Cardiac muscle cell (in vitro differentiated cells and primary cell): ENCODE measurements around the gene WRNIP1. TPM values are rescaled to one million over a fixed set of nuclear protein-coding genes. Genes with fewer than 3 reads are reported as not detected.

Experiments used
- DNase-seq, 2 donors: peaks; one replicate each; pipeline versions ENCODE4 v3.0.0 to v3.0.0-alpha.2; 2010 to 2017; ENCODE audit warnings: low read depth in 1 of 2, low spot score in 1 of 2
- H3K27ac ChIP-seq: fragments of 200-600 bp; sonication (generic); 2 replicates; pipeline ENCODE4 v1.5.1; 2016
- H3K27me3 ChIP-seq: fragments of 200-600 bp; sonication (generic); 2 replicates; pipeline ENCODE4 v1.6.0; 2016; ENCODE audit warnings: control low read depth
- H3K36me3 ChIP-seq: fragments of 200-600 bp; sonication (generic); 2 replicates; pipeline ENCODE4 v1.5.1; 2016; ENCODE audit warnings: control low read depth
- H3K4me1 ChIP-seq: fragments of 200-600 bp; sonication (generic); 2 replicates; pipeline ENCODE4 v1.8.1; 2017; ENCODE audit warnings: low read depth, mild to moderate bottlenecking, mixed run types
- H3K4me3 ChIP-seq: fragments of 200-600 bp; sonication (generic); 2 replicates; pipeline ENCODE4 v1.5.1; 2016; ENCODE audit warnings: mild to moderate bottlenecking
- H3K9me3 ChIP-seq: fragments of 200-600 bp; sonication (generic); 2 replicates; pipeline ENCODE4 v1.5.1; 2017; ENCODE audit warnings: low read depth, mild to moderate bottlenecking, control low read depth
- polyA plus RNA-seq: library from polyadenylated mRNA; unstranded; fragments of >200 nt; fragmentation: Nextera tagmentation; extraction: Ambion mirVana; gene quantifications from 2 replicates; pipeline ENCODE4 v1.2.1, GENCODE V29; 2016
- total RNA-seq: library from RNA; depleted of rRNA; stranded (reverse); fragments of >200 nt; gene quantifications from 2 replicates; pipeline ENCODE4 v1.2.3, GENCODE V29; 2016
- TF ChIP-seq, protein P1 (sequence below): IDR thresholded peaks from 2 replicates; pipeline ENCODE4 v1.5.1; 2012; ENCODE audit warnings: low read depth, mild to moderate bottlenecking, low read length

Gene WRNIP1
- total and polyA plus RNA-seq, 2 experiments from 2014 or later: 59.2 to 89.9 TPM

DNA sequence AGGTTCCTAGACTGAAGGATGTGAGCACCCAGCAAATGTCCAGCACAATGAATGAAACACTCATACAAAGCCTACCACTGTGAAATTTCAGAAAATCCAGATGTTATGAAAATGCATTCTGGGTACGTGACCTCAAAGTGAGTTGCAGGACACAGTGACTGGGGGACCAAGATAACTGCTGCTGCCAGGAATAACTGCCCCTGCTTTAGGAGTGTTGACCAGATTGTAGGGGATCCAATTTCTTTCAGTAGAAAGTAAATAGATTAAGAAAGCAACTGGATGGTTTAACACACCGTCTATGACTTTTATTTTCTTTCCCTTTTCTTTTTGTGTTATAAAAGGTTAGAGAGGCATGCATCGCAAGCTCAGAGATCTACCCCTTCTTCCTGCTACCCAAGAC, 44.0 kb upstream of the WRNIP1 start:
- TF ChIP-seq, protein P1, sequence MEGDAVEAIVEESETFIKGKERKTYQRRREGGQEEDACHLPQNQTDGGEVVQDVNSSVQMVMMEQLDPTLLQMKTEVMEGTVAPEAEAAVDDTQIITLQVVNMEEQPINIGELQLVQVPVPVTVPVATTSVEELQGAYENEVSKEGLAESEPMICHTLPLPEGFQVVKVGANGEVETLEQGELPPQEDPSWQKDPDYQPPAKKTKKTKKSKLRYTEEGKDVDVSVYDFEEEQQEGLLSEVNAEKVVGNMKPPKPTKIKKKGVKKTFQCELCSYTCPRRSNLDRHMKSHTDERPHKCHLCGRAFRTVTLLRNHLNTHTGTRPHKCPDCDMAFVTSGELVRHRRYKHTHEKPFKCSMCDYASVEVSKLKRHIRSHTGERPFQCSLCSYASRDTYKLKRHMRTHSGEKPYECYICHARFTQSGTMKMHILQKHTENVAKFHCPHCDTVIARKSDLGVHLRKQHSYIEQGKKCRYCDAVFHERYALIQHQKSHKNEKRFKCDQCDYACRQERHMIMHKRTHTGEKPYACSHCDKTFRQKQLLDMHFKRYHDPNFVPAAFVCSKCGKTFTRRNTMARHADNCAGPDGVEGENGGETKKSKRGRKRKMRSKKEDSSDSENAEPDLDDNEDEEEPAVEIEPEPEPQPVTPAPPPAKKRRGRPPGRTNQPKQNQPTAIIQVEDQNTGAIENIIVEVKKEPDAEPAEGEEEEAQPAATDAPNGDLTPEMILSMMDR: no peak
- Histone ChIP-seq H3K27ac (no peak overlapping the region), H3K4me1 (peaks cover 9% of the 10 kb centered on the region), H3K4me3 (no peak overlapping the region), H3K9me3 (no peaks in the 10 kb centered on the region), H3K36me3 (no peaks in the 10 kb centered on the region), H3K27me3 (no peaks in the 10 kb centered on the region)
- no peak for DNase-seq

DNA sequence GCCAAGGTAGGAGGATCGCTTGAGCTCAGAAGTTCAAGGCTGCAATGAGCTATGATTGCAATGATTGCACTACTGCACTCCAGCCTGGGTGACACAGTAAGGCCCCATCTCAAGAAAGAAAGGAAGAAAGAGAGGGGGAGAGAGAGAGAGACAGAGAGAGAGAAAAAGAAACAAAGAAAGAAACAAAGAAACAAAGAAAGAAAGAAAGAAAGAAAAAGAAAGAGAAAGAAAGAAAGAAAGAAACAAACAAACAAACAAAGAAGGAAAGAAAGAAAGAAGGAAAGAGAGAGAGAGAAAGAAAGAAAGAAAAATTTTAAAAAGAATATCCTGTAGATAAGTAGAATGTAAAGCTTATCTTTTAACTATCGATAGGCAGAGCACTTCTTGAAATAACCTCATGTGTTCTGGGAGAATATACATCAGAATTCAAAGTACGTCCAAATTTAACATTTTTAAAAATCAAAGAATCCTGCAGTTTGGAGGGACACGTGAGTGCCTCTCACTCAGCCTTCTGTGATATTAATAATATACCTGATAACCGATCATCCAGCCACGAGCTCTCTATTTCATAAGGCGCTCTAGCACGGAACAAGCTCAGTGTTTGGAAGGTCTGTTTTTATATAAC, 39.7 kb upstream of the WRNIP1 start:
- H3K27ac ChIP-seq: peak overlapping the region; percentile 47
- TF ChIP-seq, protein P1: no peak
- H3K4me1 ChIP-seq: peaks cover 22% of the 10 kb centered on the region
- no peak for DNase-seq
- no peaks in the 10 kb centered on the region for H3K27me3 ChIP-seq
- H3K36me3 ChIP-seq: no peaks in the 10 kb centered on the region
- no peaks in the 10 kb centered on the region for H3K9me3 ChIP-seq
- no peak overlapping the region for H3K4me3 ChIP-seq

DNA sequence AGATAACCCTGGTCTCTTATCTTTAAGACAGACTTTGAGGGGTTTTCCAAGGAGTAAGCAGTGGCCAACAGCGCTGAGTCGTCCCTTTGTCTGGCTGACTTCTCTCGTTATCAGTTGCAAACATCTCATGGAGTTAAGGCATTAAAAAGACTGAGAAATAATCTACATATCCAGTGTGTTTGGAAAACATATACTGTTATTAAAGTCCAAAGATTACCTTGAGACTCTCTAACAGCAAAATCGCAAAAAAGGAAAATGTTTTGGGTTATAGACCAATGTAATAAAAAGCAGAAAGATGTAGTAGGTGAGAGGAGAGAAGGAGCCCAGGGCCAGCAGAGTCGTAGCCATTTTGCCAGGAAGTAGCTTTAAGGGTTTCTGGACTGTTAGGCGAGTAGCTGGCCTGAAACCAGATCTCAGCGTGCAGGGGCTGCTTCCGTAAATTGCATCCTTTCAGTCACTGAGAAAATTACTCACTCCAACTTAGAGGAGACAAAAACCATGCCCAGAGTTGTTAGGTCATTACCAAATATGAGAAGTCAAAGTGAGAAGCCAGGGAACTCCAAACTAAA, 39.1 kb upstream of the WRNIP1 start:
- peak in 1 of 2 donors; percentile 90 for DNase-seq
- TF ChIP-seq, protein P1: no peak
- peak overlapping the region; percentile 47 for H3K27ac ChIP-seq
- H3K36me3 ChIP-seq: no peaks in the 10 kb centered on the region
- H3K9me3 ChIP-seq: no peaks in the 10 kb centered on the region
- H3K4me1 ChIP-seq: peaks cover 28% of the 10 kb centered on the region
- no peaks in the 10 kb centered on the region for H3K27me3 ChIP-seq
- no peak overlapping the region for H3K4me3 ChIP-seq

DNA sequence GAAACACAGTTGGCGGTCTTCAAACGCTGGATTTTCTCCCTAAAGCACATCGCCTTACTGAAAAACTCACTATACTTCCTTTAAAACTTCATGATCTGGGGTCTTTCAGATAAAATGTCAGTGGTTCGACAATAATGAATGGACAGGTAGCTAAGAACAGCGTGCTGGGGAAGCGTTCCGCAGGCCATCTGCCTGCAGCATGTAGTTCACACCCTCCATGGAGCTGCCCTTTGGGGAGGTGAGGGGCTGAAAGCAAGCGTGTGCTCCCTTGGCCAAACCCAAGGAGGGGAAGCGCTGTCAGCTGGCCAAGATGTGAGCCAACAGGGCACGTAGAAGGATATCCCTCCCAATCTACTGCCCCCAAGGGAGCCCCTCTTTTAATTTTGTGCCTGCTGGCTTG, 35.3 kb upstream of the WRNIP1 start:
- TF ChIP-seq, protein P1: no peak
- Histone ChIP-seq H3K4me1 (peaks cover 65% of the 10 kb centered on the region), H3K9me3 (no peaks in the 10 kb centered on the region), H3K36me3 (no peaks in the 10 kb centered on the region), H3K4me3 (no peak overlapping the region), H3K27ac (no peak overlapping the region), H3K27me3 (no peaks in the 10 kb centered on the region)
- no peak for DNase-seq

DNA sequence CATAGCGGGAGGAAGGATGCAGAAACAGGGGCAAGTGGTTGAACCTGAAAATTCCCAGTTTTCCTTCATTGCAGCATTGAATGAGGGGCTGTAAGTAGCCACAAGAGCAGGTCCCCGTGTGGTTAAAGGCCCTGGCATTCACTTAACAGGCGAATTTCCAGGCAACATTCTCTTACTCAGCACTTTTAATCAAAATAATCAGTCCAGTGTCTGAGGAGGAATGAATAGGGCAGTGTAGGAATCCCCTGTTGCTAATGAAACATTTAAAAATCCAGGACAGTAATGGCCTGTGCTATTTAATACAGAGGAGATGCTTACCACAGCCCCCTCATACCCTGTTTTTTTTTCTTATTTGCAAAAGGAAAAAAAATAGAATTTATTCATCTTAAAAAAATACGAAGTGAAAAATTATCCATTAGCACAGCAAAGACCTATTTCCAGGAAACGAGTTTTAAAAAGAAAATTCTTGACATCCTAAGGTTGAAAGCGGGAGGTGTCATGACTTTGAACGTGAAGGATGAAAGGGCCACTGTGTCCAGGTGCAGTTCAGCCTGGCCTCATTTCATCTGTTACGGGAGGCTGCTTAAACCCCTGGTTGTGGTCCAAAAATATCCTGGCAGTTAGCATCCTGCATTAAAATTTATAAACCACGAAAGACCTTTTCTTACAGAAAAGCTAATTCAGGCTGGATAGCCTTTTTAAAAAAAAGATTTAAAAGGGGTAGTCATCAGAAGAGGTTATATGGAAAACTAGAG, 34.7 kb upstream of the WRNIP1 start:
- TF ChIP-seq, protein P1: no peak
- H3K36me3 ChIP-seq: no peaks in the 10 kb centered on the region
- no peaks in the 10 kb centered on the region for H3K27me3 ChIP-seq
- no peak overlapping the region for H3K27ac ChIP-seq
- H3K4me1 ChIP-seq: peaks cover 68% of the 10 kb centered on the region
- no peak overlapping the region for H3K4me3 ChIP-seq
- no peaks in the 10 kb centered on the region for H3K9me3 ChIP-seq
- no peak for DNase-seq
